ENCODE results near the gene AMZ2. TPM values are rescaled to one million over a fixed set of nuclear protein-coding genes. Genes with fewer than 3 reads are reported as not detected.

AMZ2 gene
- polyA plus RNA-seq, 1 of the 3 experiments (the other 2 are of a cell fraction) = 95.9 TPM

DNA sequence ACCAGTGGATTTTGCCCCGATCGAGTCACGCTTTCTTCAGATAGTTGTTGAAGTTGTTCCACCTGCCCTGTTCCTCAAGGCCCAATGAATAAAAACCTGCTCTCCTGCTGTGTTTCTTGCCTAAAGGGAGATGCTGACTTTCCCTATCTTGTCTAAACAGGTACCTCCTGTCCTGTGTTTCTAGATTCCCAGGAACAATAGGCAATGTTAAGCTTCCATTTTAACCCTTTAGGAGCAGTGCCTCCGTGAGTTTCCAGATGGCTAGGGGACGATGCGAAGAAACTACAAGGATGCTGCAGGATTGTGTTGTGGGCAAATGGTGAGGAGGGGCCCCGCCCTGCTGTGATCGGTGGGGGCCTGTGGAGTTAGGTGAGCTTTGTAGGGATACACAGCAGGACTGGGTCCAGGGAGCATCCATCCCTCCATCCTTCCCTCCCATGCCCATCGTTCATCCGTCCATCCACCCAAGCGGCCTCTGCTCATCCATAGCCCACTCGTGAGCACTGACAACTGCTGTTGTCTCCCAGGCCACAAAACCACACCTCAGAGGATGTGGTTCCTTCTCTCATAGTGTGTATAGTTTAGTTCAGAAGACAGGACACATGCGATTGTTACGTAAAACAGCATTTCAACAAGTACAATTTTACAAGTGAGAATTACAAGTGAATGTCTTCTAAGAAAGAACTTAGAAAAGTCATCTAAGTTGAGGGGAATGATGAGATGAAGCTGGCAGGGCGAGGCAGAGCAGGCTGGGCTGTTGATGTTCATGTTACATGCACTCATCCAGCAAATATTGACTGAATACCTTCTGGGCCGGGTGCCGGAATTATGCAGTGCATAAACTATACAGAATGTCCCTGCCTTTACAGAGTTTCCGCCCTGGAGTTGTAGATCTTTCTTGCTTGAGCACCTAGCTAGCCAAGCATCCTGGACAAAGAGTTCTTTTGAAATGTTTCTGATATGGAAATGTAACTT, 48.7 kb downstream of the AMZ2 start:
- Histone ChIP-seq H3K4me1 (ENCODE audit: control insufficient read depth in 1 of 2, insufficient read depth in 2 of 2, low read depth in 1 of 2, low read length in 1 of 2) (peaks cover 0 to 10% of the 10 kb centered on the region in 2 experiments; a peak in 2 of 4 replicates), H3K27ac (ENCODE audit: low read depth in 2 of 2, low read length in 1 of 2) (no peak overlapping the region), H3K4me2 (no peak overlapping the region), H2AFZ (ENCODE audit: low read depth) (no peak overlapping the region), H3K36me3 (replicated peaks in 1 of 2; ENCODE audit: control insufficient read depth in 1 of 2, insufficient read depth in 2 of 2, low read length in 1 of 2) (no peaks in the 10 kb centered on the region), H3K9ac (no peak overlapping the region), H3K9me2 (no peaks in the 10 kb centered on the region), H4K20me1 (ENCODE audit: insufficient read depth) (no peaks in the 10 kb centered on the region), H3K79me2 (ENCODE audit: insufficient read depth) (no peaks in the 10 kb centered on the region), H3F3A (replicated peaks; ENCODE audit: insufficient read depth) (no peaks in the 10 kb centered on the region), H3K4me3 (ENCODE audit: low read depth in 2 of 2, low read length in 1 of 2) (no peak overlapping the region), H3K27me3 (ENCODE audit: insufficient read depth) (peaks cover 28% of the 10 kb centered on the region), H3K9me3 (no peaks in the 10 kb centered on the region)
- CTCF ChIA-PET = interaction anchor here (1.0 kb wide), 1 partner anchor 32 kb away, joined by 3 read pairs; no protein-coding TSS in a partner anchor
- no peak for DNase-seq
- WGBS (ENCODE audit: low lambda C conversion rate) = 71% methylated on average over 18 of the region's 18 CpGs
- POLR2A ChIA-PET = no interaction called here
- TF ChIP-seq TEAD4 (IDR thresholded peaks at IDR 0.05; ENCODE audit: borderline replicate concordance, insufficient read depth) = no peak
- TF ChIP-seq, protein P1, sequence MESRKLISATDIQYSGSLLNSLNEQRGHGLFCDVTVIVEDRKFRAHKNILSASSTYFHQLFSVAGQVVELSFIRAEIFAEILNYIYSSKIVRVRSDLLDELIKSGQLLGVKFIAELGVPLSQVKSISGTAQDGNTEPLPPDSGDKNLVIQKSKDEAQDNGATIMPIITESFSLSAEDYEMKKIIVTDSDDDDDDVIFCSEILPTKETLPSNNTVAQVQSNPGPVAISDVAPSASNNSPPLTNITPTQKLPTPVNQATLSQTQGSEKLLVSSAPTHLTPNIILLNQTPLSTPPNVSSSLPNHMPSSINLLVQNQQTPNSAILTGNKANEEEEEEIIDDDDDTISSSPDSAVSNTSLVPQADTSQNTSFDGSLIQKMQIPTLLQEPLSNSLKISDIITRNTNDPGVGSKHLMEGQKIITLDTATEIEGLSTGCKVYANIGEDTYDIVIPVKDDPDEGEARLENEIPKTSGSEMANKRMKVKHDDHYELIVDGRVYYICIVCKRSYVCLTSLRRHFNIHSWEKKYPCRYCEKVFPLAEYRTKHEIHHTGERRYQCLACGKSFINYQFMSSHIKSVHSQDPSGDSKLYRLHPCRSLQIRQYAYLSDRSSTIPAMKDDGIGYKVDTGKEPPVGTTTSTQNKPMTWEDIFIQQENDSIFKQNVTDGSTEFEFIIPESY (IDR thresholded peaks at IDR 0.05; ENCODE audit: borderline replicate concordance, low read depth) = no peak
- TF ChIP-seq, protein P2, sequence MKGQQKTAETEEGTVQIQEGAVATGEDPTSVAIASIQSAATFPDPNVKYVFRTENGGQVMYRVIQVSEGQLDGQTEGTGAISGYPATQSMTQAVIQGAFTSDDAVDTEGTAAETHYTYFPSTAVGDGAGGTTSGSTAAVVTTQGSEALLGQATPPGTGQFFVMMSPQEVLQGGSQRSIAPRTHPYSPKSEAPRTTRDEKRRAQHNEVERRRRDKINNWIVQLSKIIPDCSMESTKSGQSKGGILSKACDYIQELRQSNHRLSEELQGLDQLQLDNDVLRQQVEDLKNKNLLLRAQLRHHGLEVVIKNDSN (IDR thresholded peaks at IDR 0.05; ENCODE audit: borderline replicate concordance, low read depth) = no peak
- TF ChIP-seq FOXJ3 (CRISPR knock-in tag; IDR thresholded peaks at IDR 0.05) = no peak
- TF ChIP-seq ELF1 (IDR thresholded peaks at IDR 0.05) = no peak
- no peak for TF ChIP-seq RFX5 (IDR thresholded peaks at IDR 0.05; ENCODE audit: low read length)
- TF ChIP-seq, protein P3, sequence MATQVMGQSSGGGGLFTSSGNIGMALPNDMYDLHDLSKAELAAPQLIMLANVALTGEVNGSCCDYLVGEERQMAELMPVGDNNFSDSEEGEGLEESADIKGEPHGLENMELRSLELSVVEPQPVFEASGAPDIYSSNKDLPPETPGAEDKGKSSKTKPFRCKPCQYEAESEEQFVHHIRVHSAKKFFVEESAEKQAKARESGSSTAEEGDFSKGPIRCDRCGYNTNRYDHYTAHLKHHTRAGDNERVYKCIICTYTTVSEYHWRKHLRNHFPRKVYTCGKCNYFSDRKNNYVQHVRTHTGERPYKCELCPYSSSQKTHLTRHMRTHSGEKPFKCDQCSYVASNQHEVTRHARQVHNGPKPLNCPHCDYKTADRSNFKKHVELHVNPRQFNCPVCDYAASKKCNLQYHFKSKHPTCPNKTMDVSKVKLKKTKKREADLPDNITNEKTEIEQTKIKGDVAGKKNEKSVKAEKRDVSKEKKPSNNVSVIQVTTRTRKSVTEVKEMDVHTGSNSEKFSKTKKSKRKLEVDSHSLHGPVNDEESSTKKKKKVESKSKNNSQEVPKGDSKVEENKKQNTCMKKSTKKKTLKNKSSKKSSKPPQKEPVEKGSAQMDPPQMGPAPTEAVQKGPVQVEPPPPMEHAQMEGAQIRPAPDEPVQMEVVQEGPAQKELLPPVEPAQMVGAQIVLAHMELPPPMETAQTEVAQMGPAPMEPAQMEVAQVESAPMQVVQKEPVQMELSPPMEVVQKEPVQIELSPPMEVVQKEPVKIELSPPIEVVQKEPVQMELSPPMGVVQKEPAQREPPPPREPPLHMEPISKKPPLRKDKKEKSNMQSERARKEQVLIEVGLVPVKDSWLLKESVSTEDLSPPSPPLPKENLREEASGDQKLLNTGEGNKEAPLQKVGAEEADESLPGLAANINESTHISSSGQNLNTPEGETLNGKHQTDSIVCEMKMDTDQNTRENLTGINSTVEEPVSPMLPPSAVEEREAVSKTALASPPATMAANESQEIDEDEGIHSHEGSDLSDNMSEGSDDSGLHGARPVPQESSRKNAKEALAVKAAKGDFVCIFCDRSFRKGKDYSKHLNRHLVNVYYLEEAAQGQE (IDR thresholded peaks at IDR 0.05; ENCODE audit: low read depth, low read length) = no peak
- TF ChIP-seq, protein P4, sequence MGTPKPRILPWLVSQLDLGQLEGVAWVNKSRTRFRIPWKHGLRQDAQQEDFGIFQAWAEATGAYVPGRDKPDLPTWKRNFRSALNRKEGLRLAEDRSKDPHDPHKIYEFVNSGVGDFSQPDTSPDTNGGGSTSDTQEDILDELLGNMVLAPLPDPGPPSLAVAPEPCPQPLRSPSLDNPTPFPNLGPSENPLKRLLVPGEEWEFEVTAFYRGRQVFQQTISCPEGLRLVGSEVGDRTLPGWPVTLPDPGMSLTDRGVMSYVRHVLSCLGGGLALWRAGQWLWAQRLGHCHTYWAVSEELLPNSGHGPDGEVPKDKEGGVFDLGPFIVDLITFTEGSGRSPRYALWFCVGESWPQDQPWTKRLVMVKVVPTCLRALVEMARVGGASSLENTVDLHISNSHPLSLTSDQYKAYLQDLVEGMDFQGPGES (IDR thresholded peaks at IDR 0.05; ENCODE audit: low read depth, low read length) = no peak
- TF ChIP-seq CHD2 (IDR thresholded peaks at IDR 0.05; ENCODE audit: low read length, partially characterized antibody) = no peak
- no peak for TF ChIP-seq MXI1 (IDR thresholded peaks at IDR 0.05; ENCODE audit: low read depth, low read length)
- TF ChIP-seq FOSL2 (IDR thresholded peaks at IDR 0.05; ENCODE audit: borderline replicate concordance, low read depth) = no peak
- TF ChIP-seq, protein P5, sequence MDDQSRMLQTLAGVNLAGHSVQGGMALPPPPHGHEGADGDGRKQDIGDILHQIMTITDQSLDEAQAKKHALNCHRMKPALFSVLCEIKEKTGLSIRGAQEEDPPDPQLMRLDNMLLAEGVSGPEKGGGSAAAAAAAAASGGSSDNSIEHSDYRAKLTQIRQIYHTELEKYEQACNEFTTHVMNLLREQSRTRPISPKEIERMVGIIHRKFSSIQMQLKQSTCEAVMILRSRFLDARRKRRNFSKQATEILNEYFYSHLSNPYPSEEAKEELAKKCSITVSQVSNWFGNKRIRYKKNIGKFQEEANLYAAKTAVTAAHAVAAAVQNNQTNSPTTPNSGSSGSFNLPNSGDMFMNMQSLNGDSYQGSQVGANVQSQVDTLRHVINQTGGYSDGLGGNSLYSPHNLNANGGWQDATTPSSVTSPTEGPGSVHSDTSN (IDR thresholded peaks at IDR 0.05) = no peak
- no peak for TF ChIP-seq YY1 (IDR thresholded peaks at IDR 0.05; ENCODE audit: low read depth)

All from SK-N-SH (cell line).